Renal cortical epithelial cell (primary cell): ENCODE data around the gene TYK2. TPM values are rescaled to one million over a fixed set of nuclear protein-coding genes. Genes with fewer than 3 reads are reported as not detected.

Source experiments
- DNase-seq: peaks from one replicate; pipeline ENCODE4 v3.0.0-alpha.2; 2011; ENCODE audit warnings: low read depth
- total RNA-seq: library from RNA; depleted of rRNA; stranded (reverse); fragments of >200 nt; gene quantifications from 2 replicates; pipeline ENCODE4 v1.2.3, GENCODE V29; 2014

TYK2 gene
- total RNA-seq, 1 donor from 2014 or later, result 74.2 TPM

DNA sequence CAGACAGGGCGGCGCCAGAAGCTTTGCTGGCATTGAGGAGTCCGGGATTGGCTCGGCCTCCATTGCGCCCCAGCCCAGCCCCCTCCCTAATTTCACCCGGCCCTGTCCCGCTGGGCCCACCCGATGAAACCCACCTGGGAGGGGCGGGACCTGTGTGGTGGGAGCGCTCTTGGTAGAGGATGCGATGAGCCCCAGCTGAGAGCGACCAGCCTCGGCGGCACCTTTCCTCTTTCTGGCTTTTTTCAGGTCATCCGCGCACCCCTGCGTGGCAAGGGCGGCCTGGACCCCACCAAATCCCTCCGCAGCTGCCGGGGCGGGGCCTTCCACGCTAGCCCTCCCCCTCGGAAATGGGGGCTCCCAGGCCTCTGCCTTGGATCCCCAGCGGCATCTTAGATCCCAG, 70.9 kb downstream of the TYK2 start, which contains the start of gene ZGLP1:
Gene ZGLP1 (minus strand): TSS at position 393 of the 400 bp plus-strand sequence.
- DNase-seq, result no peak

DNA sequence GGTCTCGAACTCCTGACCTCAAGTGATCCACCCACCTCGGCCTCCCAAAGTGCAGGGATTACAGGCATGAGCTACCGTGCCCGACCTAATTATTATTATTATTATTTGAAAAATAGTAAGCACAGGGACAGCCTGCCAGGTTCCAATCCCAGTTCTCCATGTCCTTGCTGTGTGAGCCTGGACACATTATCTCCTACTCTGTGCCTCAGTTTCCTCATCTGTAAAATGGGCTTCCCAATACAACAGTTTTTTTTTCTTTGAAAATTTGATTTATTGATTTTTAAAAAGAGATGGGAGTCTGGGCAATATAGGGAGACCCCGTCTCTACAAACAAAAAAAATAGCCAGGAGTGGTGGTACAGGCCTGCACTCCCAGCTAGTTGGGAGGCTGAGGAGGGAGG, 74.0 kb downstream of the TYK2 start:
- DNase-seq, result no peak

DNA sequence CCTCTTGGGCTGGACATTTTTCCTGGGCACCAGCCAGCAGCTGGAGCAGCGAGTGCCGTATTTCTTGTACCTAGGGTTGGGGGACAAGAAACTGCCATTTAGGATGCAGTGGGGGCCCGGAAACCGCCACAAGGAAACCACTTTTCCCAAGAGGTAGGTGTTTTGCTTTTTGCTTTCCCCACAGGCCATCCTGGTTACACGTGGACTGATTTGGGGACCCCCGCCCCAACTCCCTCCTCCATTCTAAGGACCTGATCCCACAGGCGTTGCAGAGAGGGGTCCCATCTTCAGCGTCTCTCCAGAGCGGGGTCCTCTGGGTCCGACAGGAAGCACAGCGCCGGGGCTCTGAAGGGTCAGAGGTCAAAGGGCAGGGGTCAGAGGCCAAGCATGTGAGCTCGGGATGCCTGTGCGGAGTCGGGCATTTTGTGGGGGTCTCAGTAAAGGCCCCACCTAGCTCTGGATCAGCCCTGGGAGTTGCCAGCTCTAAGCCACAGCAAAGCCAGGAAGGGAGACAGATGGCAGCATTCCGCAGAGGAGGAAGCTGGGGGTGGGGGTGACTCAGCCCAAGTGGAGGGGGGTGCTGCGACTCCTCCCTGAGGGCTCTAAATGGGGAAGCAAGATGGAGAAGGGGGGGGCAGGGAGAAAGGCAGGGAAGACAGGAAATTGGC, 75.1 kb downstream of the TYK2 start:
- DNase-seq, result no peak

Other genes starting within 250 kb of the TYK2 start
- 37.4 and 38.0 TPM in 2 replicates for gene DNMT1, start 185.6 kb downstream of the TYK2 start, total RNA-seq
- gene S1PR2, start 149.2 kb downstream of the TYK2 start, total RNA-seq, result 3.0 and 3.3 TPM in 2 replicates
- gene MRPL4, start 128.4 kb downstream of the TYK2 start, total RNA-seq, result 23.1 and 29.5 TPM in 2 replicates
- gene ICAM1, start 109.5 kb downstream of the TYK2 start, total RNA-seq, result 38.4 and 130 TPM in 2 replicates
- gene ICAM4, start 93.6 kb downstream of the TYK2 start, total RNA-seq, result 0.35 and 0.69 TPM in 2 replicates
- gene ICAM5, start 90.6 kb downstream of the TYK2 start, total RNA-seq, result 0.40 and 1.6 TPM in 2 replicates
- 0.17 and 0.70 TPM in 2 replicates for gene ZGLP1, start 70.8 kb downstream of the TYK2 start, total RNA-seq
- 22.2 and 47.1 TPM in 2 replicates for gene FDX2, start 64.6 kb downstream of the TYK2 start, total RNA-seq
- gene RAVER1, start 47.0 kb downstream of the TYK2 start, total RNA-seq, result 8.0 and 33.1 TPM in 2 replicates
- gene ICAM3, start 40.9 kb downstream of the TYK2 start, total RNA-seq, result 2.8 and 7.6 TPM in 2 replicates
- 187 and 245 TPM in 2 replicates for gene CDC37, start 23.0 kb upstream of the TYK2 start, total RNA-seq
- gene PDE4A, start 40.0 kb upstream of the TYK2 start, total RNA-seq, result 1.0 and 8.7 TPM in 2 replicates
- 64.4 and 75.4 TPM in 2 replicates for gene KEAP1, start 122.8 kb upstream of the TYK2 start, total RNA-seq
- gene S1PR5, start 136.9 kb upstream of the TYK2 start, total RNA-seq, result not detected in 2 replicates
- 15.6 and 16.3 TPM in 2 replicates for gene ATG4D, start 163.3 kb upstream of the TYK2 start, total RNA-seq
- gene KRI1, start 185.4 kb upstream of the TYK2 start, total RNA-seq, result 5.2 and 14.5 TPM in 2 replicates
- 3.5 and 6.1 TPM in 2 replicates for gene CDKN2D, start 188.4 kb upstream of the TYK2 start, total RNA-seq
- 2.0 and 70.5 TPM in 2 replicates for gene AP1M2, start 206.7 kb upstream of the TYK2 start, total RNA-seq
- 46.0 and 48.5 TPM in 2 replicates for gene SLC44A2, start 245.0 kb upstream of the TYK2 start, total RNA-seq